Measurements from ENCODE around the gene DBF4B.

DNA sequence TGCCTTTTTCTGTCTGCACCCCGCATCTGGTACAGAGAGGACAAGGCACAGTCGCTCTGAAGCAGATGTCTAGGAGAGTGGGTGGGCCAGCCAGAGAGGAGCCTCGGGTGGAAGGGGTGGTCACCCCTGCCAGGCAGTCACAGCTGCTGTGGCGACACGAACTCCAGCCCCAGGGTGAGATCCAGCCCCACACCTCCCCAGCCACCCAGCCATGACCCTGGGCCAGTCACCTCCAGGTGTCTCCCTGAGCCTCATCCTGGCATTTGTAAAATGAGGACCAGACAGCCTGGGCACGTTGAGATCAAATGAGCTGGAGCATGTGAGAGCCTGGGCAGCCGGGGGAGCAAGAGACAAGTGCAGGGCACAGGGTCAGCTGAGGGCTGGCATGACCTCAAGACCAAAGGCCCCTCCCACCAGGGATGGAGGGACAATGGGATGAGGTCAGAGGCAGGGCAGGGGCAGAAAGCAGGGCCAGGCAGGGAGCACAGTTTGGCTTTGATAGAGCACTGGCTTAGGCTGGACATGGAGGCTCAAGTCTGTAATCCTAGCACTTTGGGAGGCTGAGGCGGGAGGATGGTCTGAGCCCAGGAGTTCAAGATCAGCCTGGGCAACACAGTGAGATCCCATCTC is 58.1 kb downstream of the DBF4B start:
- TF ChIP-seq, protein P1, sequence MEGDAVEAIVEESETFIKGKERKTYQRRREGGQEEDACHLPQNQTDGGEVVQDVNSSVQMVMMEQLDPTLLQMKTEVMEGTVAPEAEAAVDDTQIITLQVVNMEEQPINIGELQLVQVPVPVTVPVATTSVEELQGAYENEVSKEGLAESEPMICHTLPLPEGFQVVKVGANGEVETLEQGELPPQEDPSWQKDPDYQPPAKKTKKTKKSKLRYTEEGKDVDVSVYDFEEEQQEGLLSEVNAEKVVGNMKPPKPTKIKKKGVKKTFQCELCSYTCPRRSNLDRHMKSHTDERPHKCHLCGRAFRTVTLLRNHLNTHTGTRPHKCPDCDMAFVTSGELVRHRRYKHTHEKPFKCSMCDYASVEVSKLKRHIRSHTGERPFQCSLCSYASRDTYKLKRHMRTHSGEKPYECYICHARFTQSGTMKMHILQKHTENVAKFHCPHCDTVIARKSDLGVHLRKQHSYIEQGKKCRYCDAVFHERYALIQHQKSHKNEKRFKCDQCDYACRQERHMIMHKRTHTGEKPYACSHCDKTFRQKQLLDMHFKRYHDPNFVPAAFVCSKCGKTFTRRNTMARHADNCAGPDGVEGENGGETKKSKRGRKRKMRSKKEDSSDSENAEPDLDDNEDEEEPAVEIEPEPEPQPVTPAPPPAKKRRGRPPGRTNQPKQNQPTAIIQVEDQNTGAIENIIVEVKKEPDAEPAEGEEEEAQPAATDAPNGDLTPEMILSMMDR (IDR thresholded peaks at IDR 0.05; ENCODE audit: low read depth, low read length, poor library complexity, severe bottlenecking), result no peak
- no peak for TF ChIP-seq EZH2phosphoT487 (IDR thresholded peaks at IDR 0.05; ENCODE audit: borderline replicate concordance, low read length)

Measured in DOHH2 (cell line).